Testis (tissue), 3 donors: Measurements from ENCODE around the gene SLC9A4. TPM values are rescaled to one million over a fixed set of nuclear protein-coding genes. Genes with fewer than 3 reads are reported as not detected.
A peak's percentile ranks its signal among the peaks of the same experiment; 100 is the strongest.

Source experiments
- DNase-seq: peaks from one replicate; pipeline ENCODE4 v3.0.0-alpha.2; 2019
- H3K27ac ChIP-seq, 2 donors: fragments of 200-600 bp; sonication (generic); one replicate each; pipeline ENCODE4 v1.5.1; 2019
- H3K27me3 ChIP-seq: fragments of 200-600 bp; sonication (generic); one replicate; pipeline ENCODE4 v1.5.1; 2019
- H3K36me3 ChIP-seq: fragments of 200-600 bp; sonication (generic); one replicate; pipeline ENCODE4 v1.5.1; 2017; ENCODE audit warnings: low read depth; ENCODE audit errors: missing control alignments
- H3K4me1 ChIP-seq: fragments of 200-600 bp; sonication (generic); one replicate; pipeline ENCODE4 v1.5.1; 2019
- H3K4me3 ChIP-seq, 2 donors: fragments of 200-600 bp; sonication (generic); one replicate each; pipeline ENCODE4 v1.5.1; 2017 to 2019
- H3K9me3 ChIP-seq: fragments of 200-600 bp; sonication (generic); one replicate; pipeline ENCODE4 v1.5.1; 2017
- CTCF ChIP-seq, 3 experiments: fragments of 450-650 bp in 2 of 3; fragments of 200-600 bp in 1 of 3; sonication (generic) in 1 of 3; IDR thresholded peaks; one replicate each; pipeline ENCODE4 v1.5.1; 2016 to 2019; ENCODE audit warnings: antibody characterized with exemption in 3 of 3, mild to moderate bottlenecking in 2 of 3, moderate library complexity in 1 of 3
- POLR2A ChIP-seq: fragments of 450-650 bp; IDR thresholded peaks from one replicate; pipeline ENCODE4 v1.6.1; 2017; ENCODE audit warnings: antibody characterized with exemption, mild to moderate bottlenecking, moderate library complexity
- WGBS, 2 donors: methylation state at CpG; one replicate each; pipeline ENCODE4 v1.1.5; 2018; 5-methylcytosine and 5-hydroxymethylcytosine counted together
- intact Hi-C: fragments of 100-400 bp; cut with DNase I; formaldehyde crosslinking; loops from one replicate; pipeline ENCODE4 v1.15.1; 2023; ENCODE audit warnings: low total_unique reads
- polyA plus RNA-seq: library from polyadenylated mRNA; stranded (reverse); fragments of 350-450 nt; fragmentation: Illumina TruSeq; extraction: RNeasy Lipid Tissue Mini Kit (QIAGEN cat#74804); gene quantifications from one replicate; pipeline ENCODE4 v1.2.3, GENCODE V29; 2014; ENCODE audit warnings: low read depth, low replicate concordance; ENCODE audit not compliant: insufficient read depth
- total RNA-seq, 2 donors: library from RNA; depleted of rRNA; stranded (reverse); fragments of >200 nt; gene quantifications; one replicate each; pipeline ENCODE4 v1.2.3, GENCODE V29; 2016

SLC9A4 gene
- total and polyA plus RNA-seq, 3 donors from 2014 or later, result 0.31 to 0.81 (median 0.34) TPM

GRCh38 chr2:102438578-102438977, 34.4 kb upstream of the SLC9A4 start:
- 91 to 96% methylated on average over 2 of the region's 2 CpGs for WGBS, 2 donors
- intact Hi-C loops, result no loop called here
- DNase-seq, result no peak
- Histone ChIP-seq H3K27me3 (no peaks in the 10 kb centered on the region), H3K36me3 (no peaks in the 10 kb centered on the region), H3K27ac (no peak overlapping the region), H3K4me1 (no peaks in the 10 kb centered on the region), H3K4me3 (no peak overlapping the region), H3K9me3 (no peaks in the 10 kb centered on the region)
- TF ChIP-seq CTCF (IDR thresholded peaks at IDR 0.05) (no peak), POLR2A (no peak)

- no peak for TF ChIP-seq POLR2A
- TF ChIP-seq CTCF (IDR thresholded peaks at IDR 0.05), result no peak
- DNase-seq, result no peak
- Histone ChIP-seq H3K4me3 (no peak overlapping the region), H3K36me3 (no peaks in the 10 kb centered on the region), H3K4me1 (no peaks in the 10 kb centered on the region), H3K9me3 (no peaks in the 10 kb centered on the region), H3K27ac (no peak overlapping the region), H3K27me3 (no peaks in the 10 kb centered on the region)
- WGBS, 2 donors, result 56 to 67% methylated on average over 6 of the region's 6 CpGs
- intact Hi-C loops, result no loop called here
Observed at GRCh38 chr2:102439065-102439695, 33.8 kb upstream of the SLC9A4 start.

DNA sequence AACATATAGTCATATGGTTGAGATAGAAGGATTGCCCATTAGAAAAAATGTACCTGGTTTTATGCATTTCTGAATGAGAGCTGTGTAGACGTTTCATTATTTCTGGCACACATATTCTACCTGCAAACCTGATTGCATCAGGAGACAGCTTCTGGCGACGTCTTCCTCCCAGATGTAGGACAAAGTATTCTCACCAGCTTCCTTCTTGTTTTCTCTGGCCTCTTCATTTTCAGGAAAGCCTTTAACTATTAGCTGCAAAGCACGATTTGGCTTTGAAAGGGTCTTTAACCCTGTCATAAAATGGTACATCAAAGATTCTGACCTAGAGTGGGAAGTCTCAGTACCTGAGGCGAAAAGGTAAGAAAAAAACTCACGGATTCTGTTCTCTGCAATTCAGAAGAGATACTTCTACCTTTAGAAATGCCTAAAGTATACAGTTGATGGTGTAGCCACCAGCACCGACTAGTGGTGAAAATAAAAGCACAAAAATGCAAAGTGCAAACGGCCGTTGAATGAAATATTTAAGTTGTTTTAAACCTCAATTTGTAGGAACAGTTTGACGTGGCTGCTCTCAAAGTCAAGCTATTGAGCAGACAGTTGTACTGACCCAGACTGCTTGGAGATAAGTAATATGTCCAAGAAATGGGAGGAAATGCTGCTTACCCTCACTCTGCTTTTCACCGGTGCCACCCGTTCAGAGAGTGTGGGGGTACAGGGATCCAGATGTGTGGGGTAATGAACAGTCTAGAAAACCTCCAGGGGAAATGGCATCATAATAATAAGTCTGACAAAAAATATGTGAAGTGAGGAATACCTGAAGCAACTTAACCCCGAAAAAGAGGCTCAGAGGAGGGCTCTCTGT, 29.8 kb upstream of the SLC9A4 start:
- peak; percentile 32 for DNase-seq
- Histone ChIP-seq H3K27ac (no peak overlapping the region), H3K4me3 (no peak overlapping the region), H3K36me3 (no peaks in the 10 kb centered on the region), H3K27me3 (no peaks in the 10 kb centered on the region), H3K9me3 (no peaks in the 10 kb centered on the region), H3K4me1 (no peaks in the 10 kb centered on the region)
- 37 to 46% methylated on average over 13 of the region's 13 CpGs for whole genome bisulfite sequencing, 2 donors
- TF ChIP-seq CTCF (IDR thresholded peaks at IDR 0.05), result peak; percentile 31 to 74 (median 67)
- TF ChIP-seq POLR2A, result no peak
- intact Hi-C loops, result no loop called here

- no peaks in the 10 kb centered on the region for H3K27me3 ChIP-seq
- H3K9me3 ChIP-seq, result no peaks in the 10 kb centered on the region
- no peak overlapping the region for H3K4me3 ChIP-seq
- no peak overlapping the region for H3K27ac ChIP-seq
- intact Hi-C loops, result no loop called here
- WGBS, 2 donors, result 81 to 87% methylated on average over 3 of the region's 3 CpGs
- H3K4me1 ChIP-seq, result no peaks in the 10 kb centered on the region
- H3K36me3 ChIP-seq, result no peaks in the 10 kb centered on the region
- DNase-seq, result no peak
- no peak for TF ChIP-seq CTCF (IDR thresholded peaks at IDR 0.05)
- TF ChIP-seq POLR2A, result no peak
Observed at GRCh38 chr2:102444233-102444632, 28.8 kb upstream of the SLC9A4 start.
